ENCODE data around the gene VRK1.

The VRK1 gene

DNA sequence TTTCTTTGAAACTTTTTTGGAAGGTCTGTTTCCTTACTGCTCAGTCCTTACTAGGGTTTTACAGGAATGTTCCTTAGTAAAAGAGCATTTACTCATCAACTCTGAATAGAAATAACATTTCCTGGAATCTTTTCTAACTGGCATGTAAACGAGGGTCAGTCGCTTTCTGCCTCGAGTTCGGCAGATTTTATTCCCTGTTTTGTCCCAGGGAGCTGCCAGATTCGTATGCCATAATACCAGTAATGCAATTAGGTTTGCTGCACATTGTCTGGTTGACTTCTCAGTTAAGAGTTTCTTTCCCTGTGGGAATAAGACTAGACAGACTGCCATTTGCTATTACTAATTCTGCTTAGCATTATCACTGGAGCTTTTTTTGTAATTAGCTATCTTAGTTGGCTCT, 91.9 kb downstream of the VRK1 start:
- no peak for DNase-seq

DNA sequence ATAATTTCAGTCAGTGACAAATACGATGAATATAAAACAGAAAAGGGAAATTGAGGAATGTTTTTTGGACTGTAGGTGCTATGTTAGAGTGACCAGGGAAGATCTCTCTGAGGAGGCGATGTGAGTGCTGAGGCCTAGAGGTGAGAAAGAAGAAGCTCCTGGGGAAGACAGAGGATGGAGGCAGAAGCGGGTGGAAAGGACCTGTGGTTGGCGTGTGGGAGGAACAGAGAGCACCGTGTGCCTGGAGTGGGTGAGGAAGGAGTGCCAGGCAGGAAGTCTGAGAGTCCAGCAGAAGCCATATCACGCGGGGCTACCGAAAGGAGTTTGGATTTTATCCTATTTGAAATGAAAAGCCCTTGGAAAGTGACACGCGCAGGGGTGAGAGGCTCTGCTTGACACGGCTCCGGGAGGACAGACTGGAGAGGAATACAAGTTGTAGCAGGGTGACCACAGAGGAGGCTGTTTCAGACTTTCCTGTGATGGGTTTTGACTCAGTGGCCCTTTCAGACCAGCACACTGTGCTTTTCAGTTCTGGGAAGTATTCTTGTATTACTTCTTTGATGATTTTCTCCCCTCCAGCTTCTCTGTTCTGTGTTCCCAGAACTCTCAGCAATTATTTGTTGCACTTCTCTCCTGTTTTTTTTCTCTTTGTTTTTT, 96.9 kb downstream of the VRK1 start:
- DNase-seq, result no peak

DNA sequence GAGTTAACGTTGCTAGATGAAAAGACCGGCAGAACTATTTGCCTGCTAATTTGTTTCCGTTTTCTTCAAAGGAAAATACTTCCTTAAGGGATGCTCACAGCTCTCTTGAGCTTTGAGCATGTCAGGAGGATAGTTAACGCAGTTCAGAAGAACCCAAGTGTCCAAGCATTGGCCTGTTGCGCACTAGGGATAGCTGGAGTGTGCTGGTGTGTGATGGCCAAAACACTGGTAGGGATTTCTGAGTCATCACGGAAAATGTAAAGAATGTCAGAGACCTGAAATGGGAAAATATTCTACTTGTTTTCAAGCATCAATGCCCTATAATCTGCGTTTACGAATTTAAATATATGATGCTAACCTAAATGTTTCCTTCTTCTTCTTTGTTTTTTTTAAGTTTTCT, 97.8 kb downstream of the VRK1 start:
- no peak for DNase-seq

DNA sequence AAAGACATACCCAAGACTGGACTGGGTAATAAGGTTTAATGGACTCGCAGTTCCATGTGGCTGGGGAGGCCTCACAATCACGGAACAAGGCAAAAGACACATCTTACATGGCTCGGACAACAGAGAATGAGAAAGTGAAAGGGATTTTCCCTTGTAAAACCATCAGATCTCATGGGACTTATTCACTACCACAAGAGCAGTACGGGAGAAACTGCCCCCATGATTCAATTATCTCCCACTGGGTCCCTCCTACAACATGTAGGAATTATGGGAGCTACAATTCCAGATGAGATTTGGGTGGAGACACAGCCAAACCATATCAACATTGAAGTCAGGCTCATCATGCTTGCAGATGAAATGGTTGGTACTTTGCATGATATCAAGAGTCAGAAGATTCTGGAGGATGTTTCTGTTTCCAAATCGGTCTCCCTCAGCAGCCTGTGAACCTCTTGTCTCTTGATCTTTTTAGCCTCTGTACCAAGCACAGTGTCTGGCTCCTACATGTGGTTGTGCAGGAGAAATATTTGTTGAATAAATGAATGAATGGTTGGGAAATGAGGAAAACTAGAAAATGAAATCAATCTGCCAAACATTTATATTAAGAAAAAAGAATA, 98.6 kb downstream of the VRK1 start:
- DNase-seq, result no peak

DNA sequence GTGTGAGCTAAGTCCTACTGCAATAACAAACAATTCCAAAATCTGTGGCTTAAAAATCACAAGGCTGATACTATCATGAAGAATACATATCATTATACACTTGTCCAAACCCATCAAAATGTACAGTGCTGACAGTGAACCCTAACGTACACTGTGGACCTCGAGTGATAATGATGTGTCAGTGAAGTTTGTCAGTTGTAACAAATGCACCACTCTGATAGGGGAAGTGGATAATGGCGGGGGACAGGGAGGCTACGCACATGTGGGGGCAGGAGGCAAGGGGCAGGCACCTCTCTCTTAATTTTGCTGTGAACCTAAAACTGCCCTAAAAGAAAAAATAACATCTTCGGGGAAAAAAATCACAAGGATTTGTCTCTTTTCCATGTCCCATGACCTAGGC, 100.0 kb downstream of the VRK1 start:
- DNase-seq, result no peak

DNA sequence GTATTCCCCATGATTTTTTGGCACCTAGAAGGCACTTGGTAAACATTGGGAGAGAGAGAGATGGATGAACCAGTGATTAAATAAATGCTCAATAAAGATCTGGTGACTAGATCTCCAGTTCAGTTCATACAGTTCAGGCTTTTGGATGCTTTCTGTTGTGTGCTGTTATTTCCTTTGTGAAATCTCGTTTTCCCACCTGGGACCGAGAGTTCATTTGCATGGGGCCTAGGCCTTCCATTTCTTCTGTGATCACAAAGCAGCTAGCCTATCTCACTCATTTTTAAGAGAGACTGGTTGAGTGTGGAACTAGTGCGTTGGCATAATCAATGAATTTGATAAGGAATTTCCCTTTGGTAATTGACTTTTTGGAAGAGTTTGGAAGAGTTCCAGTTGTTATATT, 104.0 kb downstream of the VRK1 start:
- no peak for DNase-seq

DNA sequence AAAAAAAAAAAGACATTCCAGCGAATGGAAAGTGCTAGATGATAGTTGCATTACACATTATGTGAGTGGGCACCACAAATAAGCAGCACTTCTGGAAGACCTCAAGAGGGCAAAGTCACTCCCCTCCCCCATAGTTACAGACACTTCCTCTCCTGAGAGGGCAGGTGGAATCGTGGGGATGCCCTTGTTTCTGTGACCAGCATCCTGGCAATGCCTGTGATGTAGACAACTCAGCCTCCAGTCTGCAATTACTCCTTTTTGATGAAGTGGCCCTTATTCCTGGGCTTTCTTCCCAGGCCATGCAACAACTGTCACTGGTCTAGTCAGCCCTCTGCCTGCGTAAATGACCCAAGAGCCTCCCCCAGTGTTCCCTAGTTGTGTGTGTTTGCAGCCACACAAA, 104.8 kb downstream of the VRK1 start:
- no peak for DNase-seq

DNA sequence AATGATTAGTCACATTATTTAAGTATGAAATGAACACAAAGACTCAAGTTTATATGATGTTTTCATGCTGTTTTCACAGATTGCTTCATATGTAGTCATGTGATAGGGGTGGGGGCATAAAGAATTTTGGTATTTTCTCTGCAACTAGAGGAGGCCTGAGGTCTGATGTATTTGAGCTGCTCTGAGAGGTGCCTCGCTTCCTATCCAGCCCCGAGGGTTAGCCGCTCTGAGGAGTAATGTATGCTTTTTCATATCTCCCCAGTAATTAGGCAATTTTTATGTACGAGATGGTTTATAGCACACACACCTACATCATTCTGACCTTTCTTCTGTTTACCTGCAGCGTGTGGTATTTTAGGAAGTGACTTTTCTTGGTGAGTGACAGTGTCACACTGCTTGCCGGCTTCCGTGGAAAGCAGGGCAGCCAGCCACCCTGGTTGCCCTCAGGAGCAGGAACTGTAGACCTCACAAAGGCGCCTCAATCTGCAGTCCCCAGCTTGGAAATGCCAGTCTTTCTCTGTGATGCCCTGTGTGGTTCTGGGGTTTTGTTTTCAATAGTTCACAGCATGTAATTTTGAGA, 106.4 kb downstream of the VRK1 start:
- no peak for DNase-seq

DNA sequence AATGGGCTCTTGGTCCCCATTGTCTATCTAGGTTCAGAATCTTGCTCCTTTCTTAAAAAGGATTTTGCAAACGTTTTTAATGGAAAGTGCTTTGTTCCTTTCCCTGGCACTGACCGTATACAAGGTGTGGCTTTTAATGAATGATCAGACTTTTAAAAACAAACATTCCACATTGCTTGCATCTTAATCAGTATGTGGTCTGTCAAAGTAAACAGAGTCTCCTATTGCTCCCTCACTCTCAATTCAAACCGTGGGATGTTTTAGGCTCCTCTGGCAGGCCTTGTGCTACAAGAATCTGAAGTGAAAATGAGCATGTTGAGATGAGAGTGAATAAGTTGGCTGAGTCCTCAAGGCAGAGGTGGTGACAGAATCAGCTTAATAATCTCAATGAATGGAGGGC, 107.0 kb downstream of the VRK1 start:
- no peak for DNase-seq

DNA sequence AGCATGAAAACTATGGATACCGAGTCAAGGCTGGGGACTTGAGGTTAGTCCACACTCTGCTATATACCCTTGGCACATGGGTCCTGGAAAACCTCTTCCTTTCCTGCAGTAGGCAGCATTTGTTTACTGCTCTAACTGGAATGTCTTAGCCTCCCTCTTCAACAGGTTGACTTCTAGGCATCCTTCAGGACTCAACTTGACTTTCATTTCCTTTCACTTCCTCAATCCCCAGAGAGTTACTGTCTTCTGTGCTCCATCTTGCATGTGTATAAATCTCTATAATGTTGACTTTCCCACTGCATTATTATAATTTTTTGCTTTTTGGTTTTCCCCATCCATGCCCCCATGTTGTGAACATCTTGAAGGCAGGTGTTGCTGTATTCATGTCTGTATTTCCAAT, 107.9 kb downstream of the VRK1 start:
- DNase-seq, result no peak

DNA sequence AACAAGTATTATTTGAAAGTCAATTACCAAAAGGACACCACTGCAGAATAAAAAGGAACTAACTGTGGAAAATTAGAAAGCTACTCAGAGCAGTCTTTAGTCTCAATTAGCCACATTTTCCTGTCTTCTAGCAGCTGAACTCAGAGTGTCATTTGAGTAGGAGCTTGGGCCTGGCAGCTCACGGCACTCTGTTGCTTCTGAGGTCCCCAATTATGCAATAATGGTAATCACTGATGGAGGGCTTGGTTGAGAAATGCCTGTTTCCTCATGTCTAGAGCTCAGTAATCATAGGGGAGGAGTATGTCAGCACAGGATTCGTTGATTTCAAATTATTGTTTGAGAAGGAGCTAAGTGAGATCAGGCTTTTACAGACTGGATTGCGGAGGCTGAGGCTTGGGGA, 108.6 kb downstream of the VRK1 start:
- DNase-seq, result no peak

DNA sequence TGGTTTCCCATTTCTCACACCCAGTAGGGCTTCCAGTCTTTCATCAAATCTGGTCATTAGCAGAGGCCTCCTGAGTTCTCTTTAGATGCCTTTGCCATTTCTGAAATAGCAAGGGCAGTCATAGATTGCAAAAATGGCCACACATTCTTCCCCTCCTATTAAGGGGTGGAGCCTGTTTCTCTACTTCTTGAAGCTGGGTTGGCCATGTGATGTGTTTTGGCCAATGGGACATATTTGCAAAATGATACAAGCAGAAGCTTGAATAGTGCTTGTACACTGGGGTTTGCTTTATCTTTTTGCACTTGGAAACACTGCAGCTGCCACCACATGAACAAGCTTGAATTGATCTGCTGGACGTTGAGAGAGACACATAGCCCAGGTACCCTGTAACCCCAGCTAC, 109.3 kb downstream of the VRK1 start:
- no peak for DNase-seq

DNA sequence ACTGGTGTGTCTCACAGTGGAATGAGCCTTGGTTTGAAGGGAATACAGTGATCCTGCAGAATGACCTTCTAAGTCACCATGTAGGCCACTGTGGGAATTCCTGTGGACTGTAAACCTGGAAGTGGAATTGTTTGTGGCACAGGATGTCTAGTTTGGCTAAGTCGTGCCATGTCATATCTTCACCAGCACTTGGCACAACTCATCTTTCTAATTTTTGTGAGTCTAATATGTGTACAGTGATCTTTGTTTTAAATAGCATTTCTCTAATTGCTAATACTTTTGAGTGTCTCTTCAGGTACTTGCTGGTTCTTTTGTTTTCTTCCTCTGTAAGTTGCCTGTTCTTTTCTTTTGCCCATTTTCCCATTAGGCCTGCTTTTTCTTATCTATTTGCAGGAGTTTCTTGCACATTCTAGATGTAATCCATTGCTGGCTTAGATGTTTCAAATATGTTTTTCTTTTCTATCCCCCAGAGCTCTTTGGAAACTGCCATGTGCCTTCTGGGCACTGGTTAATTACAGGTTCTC, 112.7 kb downstream of the VRK1 start:
- no peak for DNase-seq

DNA sequence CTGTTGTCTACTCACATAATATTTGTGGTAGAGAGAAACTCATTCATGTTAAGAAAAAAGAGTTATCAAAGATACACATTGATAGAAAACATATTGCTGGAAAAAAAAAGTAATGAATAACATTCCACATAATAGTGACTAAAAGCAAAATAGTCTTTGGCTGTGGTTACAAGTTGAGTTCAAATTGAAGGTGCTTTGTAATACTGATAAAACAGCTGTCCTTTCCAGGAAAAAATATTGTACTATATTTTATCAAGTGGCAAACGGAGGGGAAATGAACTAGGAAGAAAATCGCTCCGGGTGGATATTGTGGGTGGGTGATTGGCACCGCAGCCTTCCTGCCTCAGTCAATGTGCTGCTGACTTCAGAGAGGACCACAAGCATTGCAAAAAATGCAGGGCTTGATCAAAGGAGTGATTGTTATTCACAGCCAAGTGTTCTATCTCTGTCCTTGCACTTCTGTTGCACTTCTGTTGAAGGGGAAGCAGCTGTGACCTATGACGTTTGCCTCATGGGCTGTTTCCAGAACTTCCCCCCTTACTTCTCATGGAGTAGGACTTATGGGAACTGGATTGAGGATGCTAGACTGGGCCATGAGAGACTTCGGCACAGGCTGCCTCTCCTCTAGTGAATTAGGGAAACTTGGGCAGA, 114.4 kb downstream of the VRK1 start:
- no peak for DNase-seq

DNA sequence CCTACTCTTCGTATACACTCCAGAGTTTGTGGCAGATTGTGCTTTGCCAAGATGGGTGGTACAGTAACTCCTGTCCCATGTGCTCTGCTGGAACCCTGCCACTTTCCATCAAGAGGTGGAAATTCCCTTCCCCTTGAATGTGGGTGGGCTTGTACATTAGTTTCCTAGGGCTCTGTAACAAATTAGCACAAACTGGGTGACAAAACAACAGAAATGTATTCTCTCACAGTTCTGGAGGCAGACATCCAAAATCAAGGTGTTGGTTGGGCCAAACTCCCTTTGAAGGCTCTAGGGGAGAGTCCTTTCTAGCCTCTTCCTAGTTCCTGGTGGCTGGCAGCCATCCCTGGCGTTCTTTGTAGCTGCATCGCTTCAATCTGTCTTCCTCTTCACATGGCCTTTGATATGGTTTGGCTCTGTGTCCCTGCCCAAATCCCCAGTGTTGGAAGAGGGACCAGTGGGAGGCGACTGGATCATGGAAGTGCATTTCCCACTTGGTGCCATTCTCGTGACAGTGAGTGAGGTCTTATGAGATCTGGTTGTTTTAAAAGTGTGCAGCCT, 117.5 kb downstream of the VRK1 start:
- DNase-seq, result no peak

DNA sequence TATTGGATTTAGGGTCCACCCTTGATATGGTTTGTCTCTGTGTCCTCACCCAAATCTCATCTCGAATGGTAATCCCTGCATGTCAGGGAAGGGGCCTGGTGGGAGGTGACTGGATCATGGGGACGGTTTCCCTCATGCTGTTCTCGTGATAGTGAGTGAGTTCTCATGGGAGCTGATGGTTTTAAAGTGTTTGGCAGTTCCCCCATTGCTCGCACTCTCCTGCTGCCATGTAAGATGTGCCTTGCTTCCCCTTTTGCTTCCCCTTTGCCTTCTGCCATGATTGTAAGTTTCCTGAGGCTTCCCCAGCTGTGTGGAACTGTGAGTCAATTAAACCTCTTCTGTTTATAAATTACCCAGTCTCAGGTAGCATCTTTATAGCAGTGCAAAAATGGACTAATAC, 118.3 kb downstream of the VRK1 start:
- no peak for DNase-seq

DNA sequence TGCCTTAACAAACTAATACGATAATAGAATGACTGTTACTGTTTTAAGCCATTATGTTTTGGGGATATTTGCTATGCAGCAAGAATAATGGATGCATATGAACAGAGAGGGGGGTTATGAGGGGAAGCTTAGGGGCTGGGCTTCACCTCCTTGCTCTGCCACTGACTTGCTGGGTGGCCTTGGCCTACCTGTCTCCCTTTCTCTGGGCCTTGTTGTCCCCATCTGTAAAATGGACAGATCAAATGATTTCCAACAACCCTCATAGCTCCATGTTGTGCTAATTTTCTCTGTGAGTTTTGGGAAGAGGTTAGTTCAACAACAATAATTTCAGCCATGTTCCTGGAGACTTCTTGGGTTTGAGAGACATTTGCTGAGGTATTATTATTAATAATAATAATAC, 119.6 kb downstream of the VRK1 start:
- no peak for DNase-seq

DNA sequence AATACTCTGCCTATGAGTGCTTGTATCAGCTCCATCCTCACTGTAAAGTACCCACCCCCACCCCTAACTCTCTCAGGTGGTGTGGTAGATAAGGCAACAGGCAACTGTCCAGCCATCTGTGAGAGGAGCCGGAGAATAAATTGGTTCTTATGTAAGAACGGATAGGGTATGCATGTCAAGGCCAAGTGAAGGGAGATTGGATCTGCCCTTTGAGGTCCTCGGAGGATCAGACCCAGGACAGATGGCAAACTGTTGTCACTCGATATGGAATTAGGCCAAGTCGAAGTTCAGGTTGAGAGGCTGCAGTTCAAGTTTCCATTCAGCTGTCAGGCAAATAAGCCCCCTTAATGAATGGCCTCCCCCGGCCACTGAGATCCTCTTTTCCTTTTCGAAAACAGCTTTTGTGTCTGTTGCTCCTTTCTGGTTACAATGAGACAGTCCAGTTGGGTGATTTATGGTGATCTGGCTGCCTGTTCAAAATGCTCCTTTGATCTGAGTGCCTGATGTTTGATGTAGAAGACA, 120.3 kb downstream of the VRK1 start:
- no peak for DNase-seq

DNA sequence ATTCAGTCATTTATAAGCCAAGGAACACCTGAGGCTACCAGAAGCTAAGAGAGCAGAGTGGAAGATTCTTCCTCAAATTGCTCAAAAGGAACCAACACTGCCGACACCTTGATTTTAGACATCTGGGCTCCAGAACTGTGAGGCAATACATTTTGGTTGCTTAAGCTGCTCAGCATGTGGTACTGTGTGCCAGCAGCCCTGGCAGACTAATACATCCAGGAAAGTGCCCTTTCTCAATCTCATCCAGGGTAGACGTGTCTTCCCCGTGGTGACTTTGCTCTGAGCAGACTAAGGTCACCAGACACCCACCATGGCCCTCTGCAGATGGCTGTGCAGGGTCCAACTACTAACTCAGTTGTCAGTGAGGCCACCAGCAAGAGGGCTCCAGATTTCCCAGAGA, 122.8 kb downstream of the VRK1 start:
- no peak for DNase-seq

DNA sequence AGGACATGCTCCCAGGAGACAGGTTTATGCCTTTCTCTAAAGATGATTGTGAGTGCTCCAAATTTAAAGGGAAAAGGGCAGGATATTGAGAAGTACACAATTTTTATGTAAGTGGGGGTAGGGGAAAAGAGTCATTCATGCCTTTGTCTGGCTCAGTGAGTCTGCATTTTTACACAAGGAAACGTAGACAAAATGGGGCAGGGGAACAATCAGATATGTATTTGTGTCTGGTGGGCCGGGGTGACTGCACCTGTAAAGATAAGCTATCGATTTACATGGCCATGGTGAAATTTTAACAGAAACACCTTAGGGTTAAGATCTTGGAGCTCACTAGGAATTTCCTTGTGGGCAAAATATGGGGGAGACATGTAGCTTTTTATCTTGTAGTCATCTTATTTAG, 123.6 kb downstream of the VRK1 start:
- DNase-seq, result no peak

DNA sequence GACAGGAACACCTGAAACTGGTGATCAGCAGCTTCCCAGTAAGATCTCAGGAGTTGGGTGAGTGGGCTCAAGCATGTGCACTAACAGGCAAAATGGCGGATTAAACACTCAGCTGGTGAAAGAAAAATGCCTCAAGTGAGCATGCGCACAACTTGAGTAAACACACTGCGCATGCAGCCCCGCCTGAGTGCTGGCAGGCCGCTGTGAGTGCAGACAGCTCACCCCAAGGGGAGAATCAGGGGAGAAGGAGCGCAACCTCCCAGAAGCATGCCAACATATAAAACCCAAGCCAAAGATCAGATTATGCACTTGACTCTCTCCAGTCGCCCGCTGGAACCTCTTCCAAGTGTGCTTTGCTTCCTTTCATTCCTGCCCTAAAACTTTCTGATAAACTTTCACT, 125.8 kb downstream of the VRK1 start:
- no peak for DNase-seq

DNA sequence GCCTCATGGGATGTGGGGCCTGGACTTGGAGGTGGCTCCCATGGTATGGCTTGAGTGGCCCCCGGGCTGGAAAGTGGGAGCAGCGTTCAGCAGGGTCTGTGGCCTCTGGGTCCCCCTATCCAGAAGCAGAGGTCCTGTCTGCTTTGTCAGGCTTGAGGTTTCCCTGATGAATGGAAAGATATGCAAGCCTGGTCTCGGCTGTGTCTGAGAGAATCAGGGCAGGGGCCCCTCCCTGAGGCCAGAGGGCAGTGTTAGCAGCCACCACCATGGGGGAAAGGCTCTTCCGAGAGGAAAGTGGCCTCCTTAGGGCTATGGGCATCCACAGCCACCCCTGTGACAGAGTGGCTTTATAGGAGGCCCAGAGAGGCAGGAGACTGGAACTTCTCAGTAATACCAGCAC, 128.2 kb downstream of the VRK1 start:
- no peak for DNase-seq

DNA sequence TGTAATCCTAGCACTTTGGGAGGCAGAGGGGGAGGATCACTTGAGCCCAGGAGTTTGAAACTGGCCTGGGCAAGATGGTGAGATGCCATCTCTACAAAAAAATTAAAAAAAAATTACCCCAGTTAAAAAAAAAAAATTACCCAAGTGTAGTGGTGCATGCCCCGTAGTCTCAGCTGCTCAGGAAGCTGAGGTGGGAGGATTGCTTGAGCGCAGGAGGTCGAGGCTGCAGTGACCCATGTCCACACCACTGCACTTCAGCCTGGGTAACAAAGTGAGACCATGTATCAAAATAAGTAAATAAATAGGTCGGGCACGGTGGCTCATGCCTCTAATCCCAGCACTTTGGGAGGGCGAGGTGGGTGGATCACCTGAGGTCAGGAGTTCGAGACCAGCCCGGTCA, 128.8 kb downstream of the VRK1 start:
- no peak for DNase-seq
